NCI-H1694 treated with DMSO at 0.1 percent for 48 hours (cell line): ENCODE results near the gene VPS8.

Experiments used
- DNase-seq: peaks from one replicate; lab custom pipeline; 2025; lab: John Stamatoyannopoulos, UW

The VPS8 gene

GRCh38 chr3:184812662-184813042 is 686 bp downstream of the VPS8 start:
- no peak for DNase-seq

GRCh38 chr3:184813357-184813756 is 1.4 kb downstream of the VPS8 start:
- DNase-seq = no peak

- no peak for DNase-seq
These were observed 2.2 kb downstream of the VPS8 start for GRCh38 chr3:184814214-184814613.

- DNase-seq = no peak
These were observed 3.3 kb downstream of the VPS8 start for GRCh38 chr3:184815046-184815930.

- DNase-seq = no peak
These were observed 4.6 kb downstream of the VPS8 start for GRCh38 chr3:184816614-184817013.

DNA sequence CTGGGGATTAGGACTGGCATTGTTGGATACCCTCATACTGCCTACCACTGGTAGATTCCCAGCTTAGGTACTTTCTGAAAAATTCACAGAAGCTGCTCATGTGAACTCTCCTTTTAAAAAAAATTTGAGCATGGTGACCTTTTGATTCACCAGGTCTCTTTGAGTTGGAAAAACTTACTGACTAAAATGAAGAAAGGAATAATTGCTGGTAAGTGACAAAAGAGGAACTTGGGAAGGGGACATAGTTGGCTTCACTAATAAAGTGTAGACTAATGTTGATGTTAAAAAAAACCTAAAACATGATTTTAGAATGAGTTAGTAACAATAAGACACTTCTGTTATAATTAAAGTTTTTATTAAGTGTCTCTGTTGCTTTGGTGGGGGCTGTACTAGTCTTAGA is 8.6 kb downstream of the VPS8 start:
- DNase-seq = no peak

DNA sequence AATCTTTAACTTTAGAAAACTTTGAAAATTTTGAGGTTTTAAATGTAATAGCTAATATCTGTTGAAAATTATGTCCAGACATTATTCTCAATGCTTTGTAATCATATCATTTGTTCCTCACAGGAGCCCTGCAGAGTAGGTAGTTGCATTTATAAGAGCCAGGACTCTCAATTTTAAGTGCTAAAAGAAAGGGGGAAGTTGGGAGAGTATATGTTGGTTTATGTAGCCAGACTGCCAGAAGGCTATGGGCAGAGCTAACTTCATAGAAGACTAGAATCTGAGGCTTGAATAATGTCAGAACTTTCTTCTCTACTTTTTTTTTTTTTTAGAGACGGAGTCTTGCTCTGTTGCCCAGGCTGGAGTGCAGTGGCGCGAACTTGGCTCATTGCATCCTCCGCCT is 9.1 kb downstream of the VPS8 start:
- DNase-seq = no peak

- DNase-seq = no peak
These were observed 10.1 kb downstream of the VPS8 start for GRCh38 chr3:184822081-184822480.

- DNase-seq = no peak
These were observed 10.7 kb downstream of the VPS8 start for GRCh38 chr3:184822654-184823053.

- DNase-seq = no peak
These were observed 12.0 kb downstream of the VPS8 start for GRCh38 chr3:184823990-184824389.

DNA sequence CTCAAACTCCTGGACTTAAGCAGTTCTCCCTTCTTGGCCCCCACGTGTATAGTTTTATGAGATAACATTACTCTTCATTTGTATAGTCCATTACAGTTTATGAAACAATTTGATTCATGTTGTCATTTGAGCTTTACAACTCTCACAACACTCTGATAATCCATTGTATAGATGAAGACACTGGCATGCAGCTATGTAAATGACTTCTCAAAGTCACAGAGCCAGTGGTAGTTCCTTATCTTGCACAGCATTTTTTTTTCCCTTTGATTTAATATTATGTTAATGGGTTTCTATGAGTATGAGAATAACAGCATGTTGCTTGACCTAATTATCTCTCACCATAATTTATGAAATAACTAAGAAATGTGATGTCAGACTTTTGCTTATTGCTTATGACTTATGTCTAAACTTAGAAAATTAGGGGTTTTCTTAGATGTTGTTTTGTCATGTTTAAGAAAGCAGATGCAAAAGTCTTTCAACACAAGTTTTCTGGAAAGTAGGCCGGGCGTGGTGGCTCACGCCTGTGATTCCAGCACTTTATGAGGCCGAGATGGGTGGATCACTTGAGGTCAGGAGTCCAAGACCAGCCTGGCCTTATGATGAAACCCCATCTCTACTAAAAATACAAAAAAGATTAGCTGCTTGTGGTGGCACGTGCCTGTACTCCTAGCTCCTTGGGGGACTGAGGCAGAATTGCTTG is 13.3 kb downstream of the VPS8 start:
- no peak for DNase-seq

DNA sequence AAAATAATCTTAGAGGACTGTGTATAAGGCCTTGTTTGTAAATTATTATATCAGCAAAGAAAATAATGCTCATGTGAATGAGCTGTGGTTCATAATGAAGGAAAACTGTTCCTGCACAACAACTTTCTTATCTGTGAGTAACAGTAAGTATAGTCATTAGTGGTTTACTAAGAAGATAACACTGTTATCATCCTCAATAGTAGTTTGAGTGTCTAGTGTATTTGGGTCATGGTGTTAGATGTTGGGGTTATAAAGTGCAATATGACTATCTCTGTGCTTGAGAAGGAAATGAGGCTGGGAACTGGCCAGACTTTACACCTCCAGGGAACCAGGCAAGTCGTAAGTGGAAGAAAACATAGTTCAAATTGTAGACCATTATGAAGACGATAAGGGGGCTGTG is 15.6 kb downstream of the VPS8 start:
- no peak for DNase-seq

DNA sequence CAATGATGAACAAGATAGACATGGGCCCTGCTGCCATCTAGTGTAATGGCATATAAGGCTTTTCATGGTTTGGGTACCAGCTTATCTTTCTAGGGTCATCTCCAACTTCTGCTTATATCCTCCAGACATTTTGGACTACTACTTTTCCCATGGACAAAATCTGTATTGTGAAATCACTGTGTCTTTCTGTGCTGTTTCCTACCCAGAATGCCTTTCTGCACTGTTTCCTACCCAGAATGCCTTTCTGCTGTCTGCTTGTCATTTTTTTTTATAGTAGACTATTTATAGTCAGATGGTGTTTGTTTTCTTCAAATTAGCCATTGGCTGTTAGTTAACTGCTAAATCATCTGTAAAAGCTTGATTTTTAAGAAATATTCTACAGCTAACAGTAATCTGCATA is 20.1 kb downstream of the VPS8 start:
- DNase-seq = no peak

DNA sequence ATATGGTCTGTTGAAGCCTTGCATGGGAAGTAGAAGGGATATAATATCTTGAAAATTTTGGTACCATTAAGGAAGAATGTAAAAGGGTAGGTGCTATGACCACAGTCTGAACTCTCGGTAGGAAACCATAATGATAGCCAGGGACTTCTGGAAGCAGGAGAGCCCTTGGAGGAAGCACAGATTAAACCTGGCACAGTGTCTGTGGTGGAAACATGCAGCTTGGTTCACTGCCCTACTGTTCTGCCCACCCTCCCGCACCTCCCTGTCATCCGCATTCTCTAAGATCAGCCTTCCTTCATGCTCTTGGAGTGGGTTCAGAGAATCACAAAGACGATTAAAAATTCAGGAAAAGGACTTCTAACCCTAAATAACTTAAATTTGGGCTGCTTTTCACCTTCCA is 20.9 kb downstream of the VPS8 start:
- no peak for DNase-seq

- no peak for DNase-seq
These were observed 24.3 kb downstream of the VPS8 start for GRCh38 chr3:184836090-184836822.

DNA sequence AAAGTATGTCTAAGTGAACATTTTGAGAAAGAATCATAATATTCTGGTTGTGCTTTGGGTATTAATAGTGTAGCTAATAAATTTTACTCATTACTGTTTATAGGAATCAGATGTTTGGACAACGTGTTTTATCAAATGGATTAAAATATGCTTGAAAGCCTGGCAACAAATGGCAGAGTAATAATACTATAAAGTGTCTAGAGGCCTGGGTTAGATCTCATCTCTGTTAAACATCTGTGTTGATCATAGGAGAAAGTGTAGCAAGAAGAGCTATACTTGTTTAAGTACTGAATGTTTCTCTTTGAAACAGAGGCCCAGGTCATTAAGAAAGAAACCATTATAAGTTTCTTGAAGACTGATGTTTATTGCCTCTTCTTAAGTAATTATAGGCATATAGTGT is 30.5 kb downstream of the VPS8 start:
- no peak for DNase-seq

DNA sequence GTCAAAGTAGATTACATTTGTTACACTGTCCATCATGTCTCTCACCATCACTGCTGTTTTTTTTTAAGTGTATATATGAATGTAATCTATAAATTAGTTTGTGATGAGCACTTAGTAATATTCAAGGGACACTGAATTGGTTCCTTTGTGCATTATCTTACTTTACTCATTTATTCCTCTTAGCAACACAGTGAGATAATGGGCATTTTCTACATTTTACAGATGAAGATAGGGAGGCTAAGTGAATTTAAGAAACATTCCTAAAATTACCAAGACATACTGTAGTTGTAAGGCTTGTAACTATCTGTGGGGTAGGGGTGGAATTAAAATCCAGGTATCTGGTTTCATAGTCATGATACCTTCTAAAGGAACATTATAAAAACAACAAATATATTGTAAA is 33.9 kb downstream of the VPS8 start:
- DNase-seq = no peak

DNA sequence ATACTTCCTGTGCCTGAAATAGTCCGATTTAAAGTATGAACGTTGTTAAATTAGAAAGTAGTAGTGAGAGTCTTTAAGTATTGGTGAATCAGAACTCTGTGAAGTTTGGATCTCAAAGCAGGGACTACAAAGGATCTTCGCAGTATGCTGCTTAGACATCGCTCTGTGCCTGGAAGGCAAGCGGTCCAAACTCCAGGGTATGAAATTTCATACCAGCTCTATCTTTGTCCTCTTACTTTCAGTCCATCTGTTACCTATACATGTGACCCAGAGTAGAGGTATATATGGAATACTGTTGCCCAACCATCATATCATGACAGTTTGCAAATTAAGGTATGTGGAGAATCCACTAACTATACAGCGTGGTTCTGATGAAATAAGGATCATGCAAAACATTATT is 34.5 kb downstream of the VPS8 start:
- no peak for DNase-seq

DNA sequence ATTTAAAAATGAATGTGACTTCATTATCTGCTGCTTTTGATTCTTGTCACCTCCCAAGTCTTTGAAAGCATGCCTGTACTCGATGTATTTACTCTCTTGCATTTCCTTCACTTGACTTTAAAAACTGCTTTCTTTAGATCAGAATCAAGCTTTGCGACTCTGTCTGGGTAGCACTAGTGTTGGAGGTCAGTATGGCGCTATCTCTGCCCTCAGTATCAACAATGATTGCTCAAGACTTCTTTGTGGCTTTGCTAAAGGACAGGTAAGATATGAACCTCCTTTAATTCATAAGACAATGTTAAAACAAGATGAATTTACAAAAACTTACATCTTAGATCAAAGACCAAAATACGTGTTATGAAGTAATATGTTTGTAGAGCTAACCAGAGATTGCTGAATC is 37.0 kb downstream of the VPS8 start:
- no peak for DNase-seq

DNA sequence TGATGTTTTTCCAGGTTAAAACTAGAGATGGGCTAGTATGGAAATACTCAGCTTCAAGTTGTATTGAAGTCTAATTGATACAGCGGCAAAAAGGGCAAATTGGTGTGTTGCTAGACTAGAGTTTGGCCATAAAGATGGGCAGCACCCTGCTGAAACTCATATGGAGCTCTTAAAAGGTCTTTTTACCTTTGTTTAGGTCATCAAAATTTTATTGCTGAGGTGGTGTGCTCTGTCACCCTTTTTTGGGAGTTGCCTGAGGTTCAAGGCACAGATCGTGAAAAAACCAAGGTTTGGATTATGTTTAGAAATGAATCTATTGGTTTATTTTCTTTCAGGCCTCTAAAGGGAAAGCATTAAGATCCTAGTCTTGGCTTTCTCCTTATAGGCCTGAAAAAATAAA is 38.2 kb downstream of the VPS8 start:
- DNase-seq = no peak

DNA sequence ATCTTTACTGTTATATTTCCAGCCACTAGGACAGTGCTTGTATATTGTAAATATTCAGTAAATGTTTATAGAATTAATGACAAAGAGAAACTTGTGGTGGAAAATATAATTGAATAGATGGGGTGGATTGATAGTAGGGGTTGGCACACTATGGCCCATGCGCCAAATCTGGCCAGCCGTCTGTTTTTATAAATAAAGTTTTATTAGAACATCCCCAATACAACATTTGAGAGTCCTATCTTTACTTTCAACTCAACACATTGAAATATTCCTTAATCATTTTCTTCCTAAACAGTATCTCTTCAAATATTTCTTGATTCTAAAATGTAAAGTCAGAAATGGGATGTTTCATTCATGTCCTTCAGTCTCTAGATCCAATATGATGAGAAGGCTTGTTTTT is 45.1 kb downstream of the VPS8 start:
- DNase-seq = no peak

GRCh38 chr3:184864000-184864399 is 52.0 kb downstream of the VPS8 start:
- no peak for DNase-seq

DNA sequence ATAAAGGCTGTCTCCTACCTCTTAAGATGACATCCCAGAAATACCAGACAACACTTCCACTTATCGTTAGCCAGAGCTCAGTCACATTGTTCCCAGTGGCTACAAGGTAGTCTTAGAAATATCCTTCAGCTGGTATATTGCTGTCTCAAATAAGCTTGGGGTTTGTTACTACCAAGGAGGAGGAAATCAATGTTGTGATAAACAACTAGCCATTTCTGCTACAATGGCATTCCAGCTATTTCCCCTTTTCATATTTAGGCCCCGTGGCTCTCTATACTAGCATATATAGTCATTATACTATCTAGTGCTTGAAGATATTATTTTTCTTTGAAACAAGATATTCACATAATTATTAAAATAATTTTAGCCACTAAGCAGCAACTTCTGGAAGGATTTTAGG is 56.5 kb downstream of the VPS8 start:
- DNase-seq = no peak
